ENCODE data around the gene THADA. TPM values are rescaled to one million over a fixed set of nuclear protein-coding genes. Genes with fewer than 3 reads are reported as not detected.

The THADA gene
- total and polyA plus RNA-seq, 2 donors (not counting 3 experiments of a cell fraction or from before 2014, with no cell fraction given): 22.6 to 25.3 TPM

GRCh38 chr2:43560231-43560547 is 35.6 kb downstream of the THADA start:
- Histone ChIP-seq H3K9ac (replicated peaks; ENCODE audit: extremely low read depth, insufficient read depth, low read length) (no peak overlapping the region), H3K9me3 (replicated peaks; ENCODE audit: control insufficient read depth, insufficient read depth, low read length) (no peaks in the 10 kb centered on the region), H3K36me3 (ENCODE audit: control insufficient read depth in 2 of 2, extremely low read depth in 1 of 2, insufficient read depth in 2 of 2, low read length in 2 of 2) (peaks cover 3 to 7% of the 10 kb centered on the region in 2 experiments), H3K27ac (ENCODE audit: insufficient read depth, low read depth, low read length) (no peak overlapping the region), H3K4me3 (replicated peaks in 1 of 3; ENCODE audit: insufficient read depth in 1 of 3, low read depth in 1 of 3, low read length in 3 of 3) (no peak overlapping the region), H3K9me1 (replicated peaks; ENCODE audit: control insufficient read depth, extremely low read depth, insufficient read depth, low read length) (no peaks in the 10 kb centered on the region), H4K20me1 (replicated peaks; ENCODE audit: control insufficient read depth, extremely low read depth, insufficient read depth, low read length) (no peaks in the 10 kb centered on the region), H2AFZ (ENCODE audit: low read depth, low read length) (no peak overlapping the region), H3K4me1 (ENCODE audit: control insufficient read depth, extremely low read depth, insufficient read depth, low read length) (no peaks in the 10 kb centered on the region), H3K27me3 (ENCODE audit: control insufficient read depth in 2 of 2, insufficient read depth in 2 of 2, low read length in 2 of 2) (no peaks in the 10 kb centered on the region), H3K4me2 (ENCODE audit: insufficient read depth, low read length) (no peak overlapping the region), H3K79me2 (ENCODE audit: control insufficient read depth, insufficient read depth, low read length) (no peaks in the 10 kb centered on the region)
- POLR2A ChIA-PET: no interaction called here
- no TSS peak for BruUV-seq (replicated peaks)
- CTCF ChIA-PET: interaction anchor here (1.0 to 1.2 kb wide), 4 partner anchors 14 to 875 kb away, joined by 3 to 5 read pairs (median 4); no protein-coding TSS in a partner anchor
- intact Hi-C loops (cut with micrococcal nuclease): no loop called here
- DNase-seq (ENCODE audit: low read depth, low spot score): no peak
- no peak for TF ChIP-seq MYC (IDR thresholded peaks at IDR 0.05; ENCODE audit: low read depth, low read length)
- TF ChIP-seq POLR2AphosphoS5 (IDR thresholded peaks at IDR 0.05; ENCODE audit: insufficient read depth, low read depth, low read length): no peak
- TF ChIP-seq CTCF (IDR thresholded peaks at IDR 0.05; ENCODE audit: extremely low read depth in 1 of 2, insufficient read depth in 1 of 2, low read depth in 1 of 2, low read length in 2 of 2): no peak
- TF ChIP-seq MAX (IDR thresholded peaks at IDR 0.05; ENCODE audit: insufficient read depth, insufficient read length): no peak
- no peak for TF ChIP-seq FOS (IDR thresholded peaks at IDR 0.05; ENCODE audit: borderline replicate concordance, insufficient read depth, low read length)
- TF ChIP-seq POLR2A (IDR thresholded peaks at IDR 0.05; ENCODE audit: low read depth, low read length): no peak
- TF ChIP-seq JUN (IDR thresholded peaks at IDR 0.05; ENCODE audit: borderline replicate concordance, insufficient read depth, insufficient read length, low read depth): no peak
- TF ChIP-seq GATA2 (IDR thresholded peaks at IDR 0.05; ENCODE audit: insufficient read depth, insufficient read length, low read depth, low read length): no peak
- TF ChIP-seq EZH2 (IDR thresholded peaks at IDR 0.05; ENCODE audit: borderline replicate concordance, low read depth, low read length, severe bottlenecking): no peak
- no peak for FAIRE-seq
- dilution Hi-C loops (cut with MboI; ENCODE audit: extremely low pct_ligation_motif_present, low sequenced_read_pairs): no loop called here

Measured in endothelial cell of umbilical vein (primary cell).